GM19468 (cell line): ENCODE data around the gene CACNA2D2.
A peak's percentile ranks its signal among the peaks of the same experiment; 100 is the strongest.

Experiments used
- ATAC-seq: cut with Tn5 transposase; IDR thresholded peaks from one replicate; pipeline ENCODE4 v1.9.1; 2021; ENCODE audit warnings: mild to moderate bottlenecking, moderate library complexity, moderate number of reproducible peaks; ENCODE audit not compliant: unreplicated experiment; ENCODE audit errors: extremely low read depth

The CACNA2D2 gene

GRCh38 chr3:50336452-50337174 lies 166.8 kb downstream of the CACNA2D2 start:
- peak; percentile 4 for ATAC-seq

- ATAC-seq, result no peak
These were observed 168.9 kb downstream of the CACNA2D2 start for GRCh38 chr3:50334339-50335075.

GRCh38 chr3:50333744-50334328 lies 169.6 kb downstream of the CACNA2D2 start:
- no peak for ATAC-seq

GRCh38 chr3:50331364-50331907 lies 172.0 kb downstream of the CACNA2D2 start:
- no peak for ATAC-seq

GRCh38 chr3:50330330-50330729 lies 173.1 kb downstream of the CACNA2D2 start:
- no peak for ATAC-seq

GRCh38 chr3:50327943-50328691 lies 175.3 kb downstream of the CACNA2D2 start, which contains the start of gene TUSC2:
Gene TUSC2, minus strand, starts transcription at chr3:50328223. Its CDS starts 124 bp downstream, at chr3:50328099.
- ATAC-seq, result peak; percentile 74

GRCh38 chr3:50327129-50327528 lies 176.3 kb downstream of the CACNA2D2 start:
- no peak for ATAC-seq

GRCh38 chr3:50326182-50326541 lies 177.3 kb downstream of the CACNA2D2 start:
- ATAC-seq, result no peak

- ATAC-seq, result no peak
These were observed 177.8 kb downstream of the CACNA2D2 start for GRCh38 chr3:50325497-50326181.

- ATAC-seq, result no peak
These were observed 178.3 kb downstream of the CACNA2D2 start for GRCh38 chr3:50325113-50325480.

GRCh38 chr3:50324351-50325112 lies 178.9 kb downstream of the CACNA2D2 start:
- no peak for ATAC-seq

GRCh38 chr3:50323614-50324199 lies 179.7 kb downstream of the CACNA2D2 start:
- ATAC-seq, result no peak

GRCh38 chr3:50323092-50323600 lies 180.3 kb downstream of the CACNA2D2 start:
- ATAC-seq, result no peak

- no peak for ATAC-seq
These were observed 180.9 kb downstream of the CACNA2D2 start, which contains the start of gene HYAL2 for GRCh38 chr3:50322386-50323091. Gene HYAL2, minus strand, starts transcription at chr3:50322745. Its CDS starts 2,256 bp downstream, at chr3:50320489.

- no peak for ATAC-seq
These were observed 181.4 kb downstream of the CACNA2D2 start for GRCh38 chr3:50322115-50322385.

GRCh38 chr3:50321336-50322114 lies 181.9 kb downstream of the CACNA2D2 start:
- peak; percentile 55 for ATAC-seq

- no peak for ATAC-seq
These were observed 182.5 kb downstream of the CACNA2D2 start for GRCh38 chr3:50320853-50321335.
